ENCODE data around the gene ADAD1. TPM values are rescaled to one million over a fixed set of nuclear protein-coding genes. Genes with fewer than 3 reads are reported as not detected.

Gene ADAD1
- total RNA-seq, 4 donors from 2014 or later, result not detected

DNA sequence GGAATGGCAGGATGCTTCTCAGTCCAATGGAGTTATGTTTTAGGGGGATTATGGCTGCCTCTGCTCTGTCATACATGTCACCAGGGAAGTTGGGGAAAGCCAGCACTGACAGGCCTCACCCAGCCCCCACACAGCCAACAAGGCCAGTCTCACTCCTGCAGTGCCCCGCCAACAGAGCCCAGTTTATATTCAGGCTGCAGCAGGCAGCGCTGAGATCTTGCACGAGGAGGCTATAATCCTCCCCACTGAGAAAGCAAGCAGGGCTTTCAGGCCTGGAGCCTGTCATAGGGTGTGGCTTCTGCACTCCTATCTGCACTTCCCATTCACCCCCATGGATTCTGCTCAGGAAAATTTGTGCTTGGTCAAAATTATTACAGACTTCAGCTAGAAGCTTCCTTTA lies 25.1 kb downstream of the ADAD1 start:
- no peak overlapping the region for H3K4me3 ChIP-seq
- H3K36me3 ChIP-seq, result no peaks in the 10 kb centered on the region
- H3K4me1 ChIP-seq, result no peaks in the 10 kb centered on the region
- H3K27ac ChIP-seq, result no peak overlapping the region
- H3K9me3 ChIP-seq, result no peaks in the 10 kb centered on the region
- H3K27me3 ChIP-seq, result no peaks in the 10 kb centered on the region
- TF ChIP-seq, protein P1, sequence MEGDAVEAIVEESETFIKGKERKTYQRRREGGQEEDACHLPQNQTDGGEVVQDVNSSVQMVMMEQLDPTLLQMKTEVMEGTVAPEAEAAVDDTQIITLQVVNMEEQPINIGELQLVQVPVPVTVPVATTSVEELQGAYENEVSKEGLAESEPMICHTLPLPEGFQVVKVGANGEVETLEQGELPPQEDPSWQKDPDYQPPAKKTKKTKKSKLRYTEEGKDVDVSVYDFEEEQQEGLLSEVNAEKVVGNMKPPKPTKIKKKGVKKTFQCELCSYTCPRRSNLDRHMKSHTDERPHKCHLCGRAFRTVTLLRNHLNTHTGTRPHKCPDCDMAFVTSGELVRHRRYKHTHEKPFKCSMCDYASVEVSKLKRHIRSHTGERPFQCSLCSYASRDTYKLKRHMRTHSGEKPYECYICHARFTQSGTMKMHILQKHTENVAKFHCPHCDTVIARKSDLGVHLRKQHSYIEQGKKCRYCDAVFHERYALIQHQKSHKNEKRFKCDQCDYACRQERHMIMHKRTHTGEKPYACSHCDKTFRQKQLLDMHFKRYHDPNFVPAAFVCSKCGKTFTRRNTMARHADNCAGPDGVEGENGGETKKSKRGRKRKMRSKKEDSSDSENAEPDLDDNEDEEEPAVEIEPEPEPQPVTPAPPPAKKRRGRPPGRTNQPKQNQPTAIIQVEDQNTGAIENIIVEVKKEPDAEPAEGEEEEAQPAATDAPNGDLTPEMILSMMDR (IDR thresholded peaks at IDR 0.05), result no peak
- TF ChIP-seq EP300 (IDR thresholded peaks at IDR 0.05) (no peak), POLR2A (IDR thresholded peaks at IDR 0.05) (no peak)
- WGBS, 2 donors, result 29 to 38% methylated on average over 3 of the region's 3 CpGs
- no peak for DNase-seq (ENCODE audit: low spot score in 2 of 2)

DNA sequence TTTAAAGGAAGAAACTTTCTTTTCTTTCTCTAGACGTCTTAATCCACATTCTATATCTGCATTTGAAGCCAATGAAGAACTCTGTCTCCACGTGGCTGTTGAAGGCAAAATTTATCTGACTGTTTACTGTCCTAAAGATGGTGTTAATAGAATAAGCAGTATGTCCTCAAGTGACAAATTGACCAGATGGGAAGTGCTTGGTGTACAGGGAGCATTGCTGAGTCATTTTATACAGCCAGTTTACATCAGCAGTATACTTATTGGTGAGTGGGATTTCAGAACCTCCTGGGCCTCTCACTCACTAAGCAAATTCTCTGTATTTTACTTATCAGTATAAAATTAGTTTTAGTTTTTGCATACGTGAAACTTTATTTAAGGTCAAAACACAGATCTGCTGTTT lies 33.7 kb downstream of the ADAD1 start:
- Histone ChIP-seq H3K27ac (no peak overlapping the region), H3K36me3 (no peaks in the 10 kb centered on the region), H3K9me3 (no peaks in the 10 kb centered on the region), H3K27me3 (no peaks in the 10 kb centered on the region), H3K4me1 (no peaks in the 10 kb centered on the region), H3K4me3 (no peak overlapping the region)
- TF ChIP-seq EP300 (IDR thresholded peaks at IDR 0.05) (no peak), POLR2A (IDR thresholded peaks at IDR 0.05) (no peak)
- TF ChIP-seq, protein P1 (IDR thresholded peaks at IDR 0.05), result no peak
- DNase-seq (ENCODE audit: low spot score in 2 of 2), result no peak
- 59% methylated on average over 3 of the region's 3 CpGs for WGBS, 2 donors

- no peak for TF ChIP-seq POLR2A (IDR thresholded peaks at IDR 0.05)
- TF ChIP-seq, protein P1 (IDR thresholded peaks at IDR 0.05), result no peak
- no peak for TF ChIP-seq EP300 (IDR thresholded peaks at IDR 0.05)
- Histone ChIP-seq H3K36me3 (no peaks in the 10 kb centered on the region), H3K27ac (no peak overlapping the region), H3K9me3 (peaks cover 0 to 5% (median 0%) of the 10 kb centered on the region in 4 donors), H3K4me1 (no peaks in the 10 kb centered on the region), H3K4me3 (no peak overlapping the region), H3K27me3 (no peaks in the 10 kb centered on the region)
- no peak for DNase-seq (ENCODE audit: low spot score in 2 of 2)
Observed at GRCh38 chr4:122423246-122423645, 44.4 kb downstream of the ADAD1 start.

DNA sequence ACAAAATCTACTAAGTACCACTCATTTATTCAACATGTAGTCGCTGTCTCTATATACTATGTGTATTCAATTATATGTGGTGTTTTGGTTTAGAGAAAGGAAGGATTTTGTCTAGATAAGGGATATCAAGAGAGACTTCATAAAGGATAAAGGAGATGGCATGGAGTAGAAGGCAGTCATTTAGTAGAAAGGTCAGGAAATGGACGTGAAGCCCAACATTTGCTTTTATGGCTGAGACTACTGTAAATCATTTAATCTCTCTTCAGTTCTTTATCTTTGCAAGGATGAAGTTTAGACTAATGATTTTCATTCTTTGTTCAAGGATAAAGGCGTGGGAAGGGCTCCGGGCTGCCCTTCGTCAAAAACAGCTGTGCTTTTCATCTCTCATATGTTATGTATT lies 52.5 kb downstream of the ADAD1 start:
- no peak overlapping the region for H3K4me3 ChIP-seq
- no peaks in the 10 kb centered on the region for H3K9me3 ChIP-seq
- H3K4me1 ChIP-seq, result no peaks in the 10 kb centered on the region
- no peak for DNase-seq (ENCODE audit: low spot score in 2 of 2)
- no peak overlapping the region for H3K27ac ChIP-seq
- TF ChIP-seq POLR2A (IDR thresholded peaks at IDR 0.05) (no peak), EP300 (IDR thresholded peaks at IDR 0.05) (no peak)
- TF ChIP-seq, protein P1 (IDR thresholded peaks at IDR 0.05), result no peak
- 52 to 63% methylated on average over 5 of the region's 5 CpGs for WGBS, 2 donors
- no peaks in the 10 kb centered on the region for H3K27me3 ChIP-seq
- no peaks in the 10 kb centered on the region for H3K36me3 ChIP-seq

DNA sequence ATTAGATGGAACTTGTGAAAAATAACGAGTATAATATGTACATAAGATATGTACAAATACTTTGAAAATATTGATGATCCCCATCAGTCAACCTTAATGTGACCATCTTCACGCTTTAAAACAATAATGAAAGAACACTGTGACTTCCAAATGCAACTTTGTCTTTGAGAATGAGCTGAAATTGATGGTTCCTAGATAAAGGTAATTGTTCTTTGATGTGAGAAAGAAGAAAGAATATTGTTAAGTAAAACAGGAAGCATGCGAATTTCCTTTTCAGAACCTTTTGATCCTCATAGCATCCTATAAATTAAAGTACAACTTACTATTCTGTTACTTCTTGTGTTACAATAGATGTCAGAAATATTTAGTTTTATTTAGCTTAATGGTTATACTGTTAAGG lies 55.5 kb downstream of the ADAD1 start:
- Histone ChIP-seq H3K36me3 (no peaks in the 10 kb centered on the region), H3K4me3 (no peak overlapping the region), H3K27ac (no peak overlapping the region), H3K4me1 (no peaks in the 10 kb centered on the region), H3K9me3 (no peaks in the 10 kb centered on the region), H3K27me3 (no peaks in the 10 kb centered on the region)
- no peak for DNase-seq (ENCODE audit: low spot score in 2 of 2)
- WGBS, 2 donors, result 81 to 82% methylated on average over 3 of the region's 3 CpGs
- TF ChIP-seq POLR2A (IDR thresholded peaks at IDR 0.05) (no peak), EP300 (IDR thresholded peaks at IDR 0.05) (no peak)
- TF ChIP-seq, protein P1 (IDR thresholded peaks at IDR 0.05), result no peak
